Heart left ventricle (tissue), 16 donors: ENCODE measurements around the gene RIF1. TPM values are rescaled to one million over a fixed set of nuclear protein-coding genes. Genes with fewer than 3 reads are reported as not detected.
A peak's percentile ranks its signal among the peaks of the same experiment; 100 is the strongest.

ENCODE experiments used
- ATAC-seq, 4 donors: fragments of 200-7000 bp; cut with Tn5 transposase; one replicate each; pipeline ENCODE4 v1.9.1; 2020 to 2022; ENCODE audit warnings: moderate library complexity in 4 of 4, mild to moderate bottlenecking in 3 of 4, moderate number of reproducible peaks in 1 of 4
- DNase-seq, 5 donors: peaks; one replicate each; pipeline ENCODE4 v3.0.0-alpha.2; 2020
- H3K27ac ChIP-seq, 12 donors: fragments of 200-600 bp; sonication (generic) in 4 of 12; one replicate each; pipeline versions ENCODE4 v1.5.0 to v1.8.0; 2016 to 2022; ENCODE audit warnings: mild to moderate bottlenecking in 2 of 12
- H3K27me3 ChIP-seq, 9 donors: fragments of 200-600 bp; sonication (generic) in 2 of 9; one replicate each; pipeline versions ENCODE4 v1.5.1 to v1.8.0; 2016 to 2022; ENCODE audit warnings: mild to moderate bottlenecking in 3 of 9
- H3K36me3 ChIP-seq, 9 donors: fragments of 200-600 bp; sonication (generic) in 2 of 9; one replicate each; pipeline versions ENCODE4 v1.5.0 to v1.8.0; 2018 to 2022; ENCODE audit warnings: mild to moderate bottlenecking in 2 of 9
- H3K4me1 ChIP-seq, 12 donors: fragments of 200-600 bp; sonication (generic) in 4 of 12; one replicate each; pipeline versions ENCODE4 v1.5.0 to v1.8.0; 2016 to 2022; ENCODE audit warnings: mild to moderate bottlenecking in 3 of 12
- H3K4me3 ChIP-seq, 12 donors: fragments of 200-600 bp; sonication (generic) in 4 of 12; one replicate each; pipeline versions ENCODE4 v1.5.0 to v1.8.0; 2017 to 2022; ENCODE audit warnings: mild to moderate bottlenecking in 9 of 12, moderate library complexity in 4 of 12
- H3K9me3 ChIP-seq, 12 donors: fragments of 200-600 bp; sonication (generic) in 4 of 12; one replicate each; pipeline versions ENCODE4 v1.5.0 to v1.8.0; 2016 to 2022; ENCODE audit warnings: mild to moderate bottlenecking in 1 of 12
- POLR2A ChIP-seq, 2 donors: fragments of 450-650 bp; IDR thresholded peaks; one replicate each; pipeline ENCODE4 v1.6.1; 2017; ENCODE audit warnings: antibody characterized with exemption in 2 of 2, mild to moderate bottlenecking in 2 of 2, moderate library complexity in 2 of 2
- WGBS, 4 donors: extraction: QIAGEN DNeasy Blood & Tissue Kit in 2 of 4; methylation state at CpG; one replicate each; pipeline versions ENCODE4 v1.1.5 to v1.1.7; 2013 to 2018; 5-methylcytosine and 5-hydroxymethylcytosine counted together
- intact Hi-C, 10 donors: fragments of 100-400 bp; cut with DNase I; formaldehyde crosslinking; loops; one replicate each; pipeline versions ENCODE4 v1.11.1 to v1.14.2; 2022
- long read RNA-seq, 3 donors: library from polyadenylated mRNA; unstranded; transcript quantifications; one replicate each; pipeline ENCODE4 v2.0.0, GENCODE V29; 2020 to 2021
- polyA plus RNA-seq, 2 donors: library from polyadenylated mRNA; stranded (reverse); fragments of 200-250 nt; gene quantifications; one replicate each; pipeline ENCODE4 v1.2.3, GENCODE V29; 2013
- total RNA-seq, 9 donors: library from RNA; depleted of rRNA in 2 of 9; stranded (reverse); fragments of >200 nt in 2 of 9; fragmentation: NEBNext Ultra II Directional in 3 of 9; extraction: Animal tissue kit (Norgen Biotek cat#: 25700) in 3 of 9; gene quantifications; one replicate each; pipeline versions ENCODE4 v1.1.0 to v1.2.4, GENCODE V29; 2016 to 2023
- TF ChIP-seq, protein P1 (sequence below), 12 donors: fragments of 200-600 bp; sonication (generic) in 4 of 12; IDR thresholded peaks; one replicate each; pipeline versions ENCODE4 v1.5.0 to v1.8.0; 2018 to 2022; ENCODE audit warnings: antibody characterized with exemption in 12 of 12, mild to moderate bottlenecking in 5 of 12
- donor health status: ischemic (EF 13 %, LVEDD 7.1; RV severe dilation, severe dysfunction).
- donor health status: healthy with polysubstance abuse.
- donor health status: DM: no; HTN: yes; CAD: no.
- donor health status: DM: no; HTN: no; CAD: no.
- donor health status: ischemic (EF 25% LVEDD 6.9; RV normal size, moderate dysfunction).
- donor health status: ischemic (EF 25% LVEDD 5.7; RV mildly dilated, moderate dysfunction).
- donor health status: healthy.
- donor health status: DM: yes; HTN: yes; CAD: no.
- donor health status: ischemic (EF 35%, LVEDD 5.7; RV mildly dilated, moderate dysfunction).
- donor health status: nonischemic (EF 11% LVEDD 7.7; RV severe dilation, severe dysfunction).
- donor health status: DM: yes; HTN: yes; CAD: no.
- donor health status: PGD.
- donor health status: ischemic (EF 29% LVEDD 5.4; RV normal size, mild dysfunction).
- donor health status: nonischemic (EF 23%, LVEDD 6.1; RV moderate dilation, normal function).

RIF1 gene, protein sequence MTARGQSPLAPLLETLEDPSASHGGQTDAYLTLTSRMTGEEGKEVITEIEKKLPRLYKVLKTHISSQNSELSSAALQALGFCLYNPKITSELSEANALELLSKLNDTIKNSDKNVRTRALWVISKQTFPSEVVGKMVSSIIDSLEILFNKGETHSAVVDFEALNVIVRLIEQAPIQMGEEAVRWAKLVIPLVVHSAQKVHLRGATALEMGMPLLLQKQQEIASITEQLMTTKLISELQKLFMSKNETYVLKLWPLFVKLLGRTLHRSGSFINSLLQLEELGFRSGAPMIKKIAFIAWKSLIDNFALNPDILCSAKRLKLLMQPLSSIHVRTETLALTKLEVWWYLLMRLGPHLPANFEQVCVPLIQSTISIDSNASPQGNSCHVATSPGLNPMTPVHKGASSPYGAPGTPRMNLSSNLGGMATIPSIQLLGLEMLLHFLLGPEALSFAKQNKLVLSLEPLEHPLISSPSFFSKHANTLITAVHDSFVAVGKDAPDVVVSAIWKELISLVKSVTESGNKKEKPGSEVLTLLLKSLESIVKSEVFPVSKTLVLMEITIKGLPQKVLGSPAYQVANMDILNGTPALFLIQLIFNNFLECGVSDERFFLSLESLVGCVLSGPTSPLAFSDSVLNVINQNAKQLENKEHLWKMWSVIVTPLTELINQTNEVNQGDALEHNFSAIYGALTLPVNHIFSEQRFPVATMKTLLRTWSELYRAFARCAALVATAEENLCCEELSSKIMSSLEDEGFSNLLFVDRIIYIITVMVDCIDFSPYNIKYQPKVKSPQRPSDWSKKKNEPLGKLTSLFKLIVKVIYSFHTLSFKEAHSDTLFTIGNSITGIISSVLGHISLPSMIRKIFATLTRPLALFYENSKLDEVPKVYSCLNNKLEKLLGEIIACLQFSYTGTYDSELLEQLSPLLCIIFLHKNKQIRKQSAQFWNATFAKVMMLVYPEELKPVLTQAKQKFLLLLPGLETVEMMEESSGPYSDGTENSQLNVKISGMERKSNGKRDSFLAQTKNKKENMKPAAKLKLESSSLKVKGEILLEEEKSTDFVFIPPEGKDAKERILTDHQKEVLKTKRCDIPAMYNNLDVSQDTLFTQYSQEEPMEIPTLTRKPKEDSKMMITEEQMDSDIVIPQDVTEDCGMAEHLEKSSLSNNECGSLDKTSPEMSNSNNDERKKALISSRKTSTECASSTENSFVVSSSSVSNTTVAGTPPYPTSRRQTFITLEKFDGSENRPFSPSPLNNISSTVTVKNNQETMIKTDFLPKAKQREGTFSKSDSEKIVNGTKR (N-terminal part only)
- total RNA-seq = 10 to 100 TPM; 11.3 to 23.9 (median 15.1) TPM
- polyA plus RNA-seq = 1 to 10 TPM; 2.6 to 5.0 TPM
- long read RNA-seq, donor 1, partial matches to known transcripts = 3 of 5 reads
- long read RNA-seq, donor 1, other reads (novel, unspliced or antisense) = 2 of 5 reads
- long read RNA-seq, donor 2, partial matches to known transcripts = 23 of 30 reads
- long read RNA-seq, donor 2, other reads (novel, unspliced or antisense) = 7 of 30 reads
- long read RNA-seq, donor 3, partial matches to known transcripts = 5 of 9 reads
- long read RNA-seq, donor 3, other reads (novel, unspliced or antisense) = 4 of 9 reads

DNA sequence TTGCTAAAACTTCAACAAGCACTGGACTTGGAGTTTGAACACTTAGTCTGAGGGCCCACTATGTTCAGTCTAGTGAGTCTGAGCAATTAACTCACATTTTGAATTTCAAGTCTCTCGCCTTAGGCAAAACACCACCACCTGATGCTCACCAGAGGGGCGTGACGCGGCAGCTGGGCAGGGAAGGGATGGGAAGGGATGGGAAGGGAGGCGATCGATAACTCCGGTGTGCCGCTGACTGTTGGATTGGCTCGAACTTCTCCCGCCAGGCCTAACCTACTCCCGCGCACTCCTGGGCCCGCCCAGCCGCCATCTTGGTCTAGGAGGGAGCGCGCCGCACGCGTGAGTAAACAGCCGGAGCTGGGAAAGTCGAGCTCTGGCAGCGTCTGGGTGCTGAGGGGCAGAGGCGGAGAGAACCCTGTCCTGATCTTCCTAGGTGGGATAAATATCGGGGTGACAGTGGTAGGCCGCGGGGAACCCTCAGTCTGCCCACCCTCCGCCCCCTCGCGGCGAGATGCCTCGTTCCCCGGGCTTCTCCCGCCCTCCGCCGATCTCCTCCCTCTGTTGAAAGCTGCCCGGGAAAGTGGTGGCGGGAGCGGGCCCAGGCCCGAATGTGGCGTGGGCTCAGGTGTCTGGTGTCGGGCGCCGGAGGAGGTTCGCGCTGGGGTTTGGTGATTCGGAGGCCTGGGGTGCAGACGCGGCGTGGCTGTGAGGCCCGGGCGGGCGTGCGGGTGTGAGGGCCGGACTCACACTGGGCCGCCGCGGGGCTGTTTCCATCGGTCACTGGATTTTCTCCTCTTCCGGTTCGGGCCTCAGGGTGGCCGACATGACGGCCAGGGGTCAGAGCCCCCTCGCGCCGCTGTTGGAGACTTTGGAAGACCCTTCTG lies at the start of gene RIF1:
TSS of gene RIF1 (plus strand) at position 302 of the 884 bp plus-strand sequence. CDS start at position 824, 522 bp downstream.
- Histone ChIP-seq H3K4me3 (peak within 1 kb of the TSS; percentile 55 to 99 (median 92)), H3K4me1 (peaks cover 0 to 18% (median 8%) of the 10 kb centered on the region in 12 donors), H3K27me3 (no peaks in the 10 kb centered on the region), H3K27ac (peak within 1 kb of the TSS; percentile 78 to 97 (median 92)), H3K9me3 (no peaks in the 10 kb centered on the region), H3K36me3 (peaks cover 0 to 35% (median 31%) of the 10 kb centered on the region in 9 donors)
- peak; percentile 99 to 100 (median 100) for ATAC-seq
- peak; percentile 88 to 92 (median 91) for DNase-seq
- TF ChIP-seq, protein P1, sequence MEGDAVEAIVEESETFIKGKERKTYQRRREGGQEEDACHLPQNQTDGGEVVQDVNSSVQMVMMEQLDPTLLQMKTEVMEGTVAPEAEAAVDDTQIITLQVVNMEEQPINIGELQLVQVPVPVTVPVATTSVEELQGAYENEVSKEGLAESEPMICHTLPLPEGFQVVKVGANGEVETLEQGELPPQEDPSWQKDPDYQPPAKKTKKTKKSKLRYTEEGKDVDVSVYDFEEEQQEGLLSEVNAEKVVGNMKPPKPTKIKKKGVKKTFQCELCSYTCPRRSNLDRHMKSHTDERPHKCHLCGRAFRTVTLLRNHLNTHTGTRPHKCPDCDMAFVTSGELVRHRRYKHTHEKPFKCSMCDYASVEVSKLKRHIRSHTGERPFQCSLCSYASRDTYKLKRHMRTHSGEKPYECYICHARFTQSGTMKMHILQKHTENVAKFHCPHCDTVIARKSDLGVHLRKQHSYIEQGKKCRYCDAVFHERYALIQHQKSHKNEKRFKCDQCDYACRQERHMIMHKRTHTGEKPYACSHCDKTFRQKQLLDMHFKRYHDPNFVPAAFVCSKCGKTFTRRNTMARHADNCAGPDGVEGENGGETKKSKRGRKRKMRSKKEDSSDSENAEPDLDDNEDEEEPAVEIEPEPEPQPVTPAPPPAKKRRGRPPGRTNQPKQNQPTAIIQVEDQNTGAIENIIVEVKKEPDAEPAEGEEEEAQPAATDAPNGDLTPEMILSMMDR (IDR thresholded peaks at IDR 0.05) = peak; percentile 48 to 95 (median 64)
- TF ChIP-seq POLR2A (IDR thresholded peaks at IDR 0.05) = no peak
- intact Hi-C loops = loop anchor here in 9 of 10 donors (1.0 to 10.0 kb wide), 9 partner anchors 115 to 1825 kb away; partner anchors contain the start of genes NMI (in 6 of the 9), RBM43 (in 2 of the 9) and MMADHC (in 1 of the 9)
- WGBS, 4 donors = 0 to 2% (median 1%) methylated on average over 25 to 65 of the region's 65 CpGs

DNA sequence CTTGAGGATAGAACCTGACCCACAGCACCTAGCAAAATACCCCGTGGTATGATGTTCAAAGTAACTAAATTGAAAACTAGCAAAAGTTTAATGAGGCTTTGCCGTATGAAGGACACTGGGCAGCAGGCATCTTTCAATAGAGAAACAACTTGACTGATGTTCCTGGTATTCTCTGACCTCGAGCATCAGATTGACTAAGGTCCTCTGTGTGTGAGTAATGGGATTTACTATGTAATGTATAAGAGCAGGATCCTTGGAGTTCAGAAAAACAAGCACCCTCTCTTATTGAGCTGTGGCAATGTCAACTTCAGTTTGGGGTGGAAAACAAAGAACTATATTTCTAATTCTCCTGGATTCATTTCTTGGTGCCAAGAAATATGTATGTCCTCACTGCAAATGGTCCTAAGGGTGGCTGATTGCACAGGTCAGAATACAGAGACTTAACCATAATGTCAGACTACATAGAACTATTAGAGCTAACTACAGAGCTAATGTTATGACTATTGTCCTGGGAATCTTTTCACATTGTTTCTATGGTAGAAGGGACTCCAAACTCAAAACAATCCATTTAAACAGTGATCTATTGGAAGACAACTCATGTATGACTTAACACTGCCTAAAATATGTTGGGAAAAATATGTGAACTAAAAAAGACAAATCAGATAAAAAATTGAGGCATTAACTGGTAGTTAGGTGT lies 47.9 kb upstream of the RIF1 start:
- no peak for ATAC-seq
- Histone ChIP-seq H3K4me3 (no peak overlapping the region), H3K36me3 (peaks cover 0 to 8% (median 0%) of the 10 kb centered on the region in 9 donors), H3K27ac (no peak overlapping the region), H3K4me1 (no peaks in the 10 kb centered on the region), H3K9me3 (no peaks in the 10 kb centered on the region), H3K27me3 (no peaks in the 10 kb centered on the region)
- TF ChIP-seq POLR2A (IDR thresholded peaks at IDR 0.05) = no peak
- TF ChIP-seq, protein P1 (IDR thresholded peaks at IDR 0.05) = no peak
- no peak for DNase-seq
- 81 to 86% (median 83%) methylated on average over 3 of the region's 3 CpGs for WGBS, 4 donors
- intact Hi-C loops = no loop called here
